GM12801 (cell line): ENCODE measurements around the gene MAGI1.

Source experiments
- CTCF ChIP-seq: IDR thresholded peaks from one replicate; pipeline ENCODE4 v1.5.1; 2011; ENCODE audit warnings: control low read depth; ENCODE audit not compliant: insufficient read length; ENCODE audit errors: extremely low read depth

The MAGI1 gene

GRCh38 chr3:65854606-65855304, 184.0 kb downstream of the MAGI1 start:
- TF ChIP-seq CTCF = no peak

- no peak for TF ChIP-seq CTCF
These were observed 186.9 kb downstream of the MAGI1 start for GRCh38 chr3:65851827-65852226.

GRCh38 chr3:65850261-65850660, 188.5 kb downstream of the MAGI1 start:
- no peak for TF ChIP-seq CTCF

GRCh38 chr3:65848024-65848423, 190.7 kb downstream of the MAGI1 start:
- no peak for TF ChIP-seq CTCF

GRCh38 chr3:65846936-65847335, 191.8 kb downstream of the MAGI1 start:
- TF ChIP-seq CTCF = no peak

GRCh38 chr3:65844370-65844769, 194.3 kb downstream of the MAGI1 start:
- TF ChIP-seq CTCF = no peak

- TF ChIP-seq CTCF = no peak
These were observed 195.0 kb downstream of the MAGI1 start for GRCh38 chr3:65843732-65844131.

- TF ChIP-seq CTCF = no peak
These were observed 201.1 kb downstream of the MAGI1 start for GRCh38 chr3:65837604-65838003.
